ENCODE data around the gene BCL2. TPM values are rescaled to one million over a fixed set of nuclear protein-coding genes. Genes with fewer than 3 reads are reported as not detected.

Gene BCL2
- total RNA-seq, 1 donor from 2014 or later, result 2.4 TPM

GRCh38 chr18:63089041-63089440 lies 230.5 kb downstream of the BCL2 start:
- no peaks in the 10 kb centered on the region for H3K36me3 ChIP-seq (ENCODE audit: control insufficient read depth, insufficient read depth, low read length)
- no peak for DNase-seq (ENCODE audit: low read depth)
- H3K4me3 ChIP-seq (ENCODE audit: low read depth, low read length), result no peak overlapping the region
- FAIRE-seq, result no peak
- no peaks in the 10 kb centered on the region for H3K27me3 ChIP-seq (ENCODE audit: control insufficient read depth, insufficient read depth, low read length)
- no peak for TF ChIP-seq CTCF (IDR thresholded peaks at IDR 0.05; ENCODE audit: insufficient read depth, low read length, severe bottlenecking)

- no peak for DNase-seq (ENCODE audit: low read depth)
- FAIRE-seq, result no peak
- no peaks in the 10 kb centered on the region for H3K36me3 ChIP-seq (ENCODE audit: control insufficient read depth, insufficient read depth, low read length)
These were observed 231.3 kb downstream of the BCL2 start for GRCh38 chr18:63088262-63088661.

GRCh38 chr18:63087421-63088230 lies 231.9 kb downstream of the BCL2 start:
- FAIRE-seq (no peak), DNase-seq (ENCODE audit: low read depth) (no peak)
- no peaks in the 10 kb centered on the region for H3K36me3 ChIP-seq (ENCODE audit: control insufficient read depth, insufficient read depth, low read length)
- TF ChIP-seq CTCF (IDR thresholded peaks at IDR 0.05; ENCODE audit: insufficient read depth, low read length, severe bottlenecking), result no peak
- H3K27me3 ChIP-seq (ENCODE audit: control insufficient read depth, insufficient read depth, low read length), result no peaks in the 10 kb centered on the region
- H3K4me3 ChIP-seq (ENCODE audit: low read depth, low read length), result no peak overlapping the region

More at GRCh38 chr18:63088262-63088661, 231.3 kb downstream of the BCL2 start:
- no peak for TF ChIP-seq CTCF (IDR thresholded peaks at IDR 0.05; ENCODE audit: insufficient read depth, low read length, severe bottlenecking)
- Histone ChIP-seq H3K27me3 (ENCODE audit: control insufficient read depth, insufficient read depth, low read length) (no peaks in the 10 kb centered on the region), H3K4me3 (ENCODE audit: low read depth, low read length) (no peak overlapping the region)

GRCh38 chr18:63085611-63086010 lies 234.0 kb downstream of the BCL2 start:
- no peak for TF ChIP-seq CTCF (IDR thresholded peaks at IDR 0.05; ENCODE audit: insufficient read depth, low read length, severe bottlenecking)
- Histone ChIP-seq H3K4me3 (ENCODE audit: low read depth, low read length) (no peak overlapping the region), H3K36me3 (ENCODE audit: control insufficient read depth, insufficient read depth, low read length) (no peaks in the 10 kb centered on the region), H3K27me3 (ENCODE audit: control insufficient read depth, insufficient read depth, low read length) (no peaks in the 10 kb centered on the region)
- DNase-seq (ENCODE audit: low read depth) (no peak), FAIRE-seq (no peak)

GRCh38 chr18:63084219-63084618 lies 235.3 kb downstream of the BCL2 start:
- FAIRE-seq, result no peak
- Histone ChIP-seq H3K27me3 (ENCODE audit: control insufficient read depth, insufficient read depth, low read length) (no peaks in the 10 kb centered on the region), H3K4me3 (ENCODE audit: low read depth, low read length) (no peak overlapping the region), H3K36me3 (ENCODE audit: control insufficient read depth, insufficient read depth, low read length) (no peaks in the 10 kb centered on the region)
- no peak for TF ChIP-seq CTCF (IDR thresholded peaks at IDR 0.05; ENCODE audit: insufficient read depth, low read length, severe bottlenecking)
- no peak for DNase-seq (ENCODE audit: low read depth)

GRCh38 chr18:63083555-63083954 lies 236.0 kb downstream of the BCL2 start:
- Histone ChIP-seq H3K4me3 (ENCODE audit: low read depth, low read length) (no peak overlapping the region), H3K27me3 (ENCODE audit: control insufficient read depth, insufficient read depth, low read length) (no peaks in the 10 kb centered on the region), H3K36me3 (ENCODE audit: control insufficient read depth, insufficient read depth, low read length) (no peaks in the 10 kb centered on the region)
- no peak for TF ChIP-seq CTCF (IDR thresholded peaks at IDR 0.05; ENCODE audit: insufficient read depth, low read length, severe bottlenecking)
- peak; percentile 18 for FAIRE-seq
- no peak for DNase-seq (ENCODE audit: low read depth)

Measured in bronchial epithelial cell (primary cell).